Tongue (tissue), 2 donors: Measurements from ENCODE around the gene XPNPEP3. TPM values are rescaled to one million over a fixed set of nuclear protein-coding genes. Genes with fewer than 3 reads are reported as not detected.
"Not testable (repeated sequence)": the region's sequence is repeated elsewhere in the genome, so short reads cannot be mapped to it uniquely, and the experiment has no call there.

Source experiments
- DNase-seq: peaks from one replicate; pipeline ENCODE4 v3.0.0-alpha.2; 2015
- total RNA-seq: library from RNA; depleted of rRNA; stranded (reverse); fragments of >200 nt; gene quantifications from one replicate; pipeline ENCODE4 v1.2.3, GENCODE V29; 2014

Gene XPNPEP3
- total RNA-seq: 7.8 TPM

- DNase-seq: peak; percentile 99
Measured at GRCh38 chr22:40856513-40857308, at the start of gene XPNPEP3, which contains the start of gene ST13. TSS of gene XPNPEP3 (plus strand) at chr22:40857148. CDS start at chr22:40857182, 34 bp downstream. TSS of gene ST13 (minus strand) at chr22:40856639. CDS start at chr22:40856540, 99 bp downstream.

GRCh38 chr22:40808018-40808841 lies 48.7 kb upstream of the XPNPEP3 start:
- no peak for DNase-seq

DNA sequence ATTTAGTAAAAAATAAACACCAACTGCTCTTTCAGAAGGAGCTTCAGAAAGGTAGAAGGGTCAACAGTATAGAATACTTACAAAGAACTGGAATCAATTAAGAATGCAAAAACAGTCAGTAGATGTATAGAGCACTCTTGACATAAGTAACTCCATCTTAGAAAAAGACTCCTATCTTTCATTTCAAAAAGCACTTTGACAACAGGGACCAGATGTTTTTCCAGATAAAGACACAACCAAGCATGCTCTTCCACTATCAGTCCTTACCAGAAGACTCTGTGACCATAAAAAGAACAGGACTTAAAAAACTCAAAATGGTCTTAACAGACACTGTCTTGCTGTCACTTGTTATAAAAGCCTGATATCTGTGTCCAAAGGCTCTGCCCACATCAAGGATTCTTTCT lies 43.0 kb upstream of the XPNPEP3 start:
- DNase-seq: no peak

GRCh38 chr22:40817737-40818136 lies 39.2 kb upstream of the XPNPEP3 start:
- no peak for DNase-seq

- no peak for DNase-seq
Measured at GRCh38 chr22:40818192-40818746, 38.7 kb upstream of the XPNPEP3 start.

DNA sequence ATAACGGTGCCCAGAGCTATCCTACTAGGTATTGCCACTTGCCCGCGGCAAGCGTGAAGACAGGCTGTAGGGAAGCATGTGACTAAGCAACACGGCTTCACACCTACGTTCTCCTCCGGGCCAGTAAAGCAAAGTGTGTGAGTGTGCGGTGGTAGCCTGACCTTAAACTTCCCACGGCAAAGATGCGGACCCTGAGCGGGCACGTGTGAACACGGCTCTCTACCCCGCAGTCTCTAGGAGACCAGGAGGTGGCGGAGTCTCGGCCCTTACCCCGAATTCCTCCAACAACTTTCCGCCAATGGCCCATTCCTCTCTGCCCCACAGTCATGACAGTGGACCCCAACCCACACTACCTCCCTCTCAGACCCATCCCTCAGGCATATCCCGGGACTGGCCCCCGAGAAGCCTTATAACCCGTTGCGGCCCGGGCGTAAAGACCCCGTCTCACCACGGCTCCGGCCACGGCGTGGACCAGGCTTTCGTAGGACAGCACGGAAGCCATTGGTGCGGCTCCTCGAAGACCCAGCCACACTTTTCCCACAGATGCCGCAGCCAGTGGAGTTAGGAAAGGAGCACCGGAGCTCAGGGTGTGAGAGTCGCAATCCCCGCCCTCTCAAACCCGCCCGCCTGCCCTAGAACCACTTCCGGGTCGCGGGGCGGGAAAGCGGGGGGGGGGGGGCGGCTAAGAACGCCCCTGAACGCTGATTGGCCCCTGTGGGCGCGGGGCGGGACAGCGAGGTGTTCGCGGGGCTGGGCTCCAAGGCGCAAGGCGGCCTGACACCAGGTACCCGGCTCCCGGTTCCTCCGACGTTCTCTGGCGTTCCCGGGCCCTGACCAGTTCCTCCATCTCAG lies 38.0 kb upstream of the XPNPEP3 start, which contains the start of gene SLC25A17:
Gene SLC25A17, minus strand, starts transcription at position 600 of the 852 bp plus-strand sequence. Its CDS starts 98 bp downstream, at position 502.
- DNase-seq: peak; percentile 95

- no peak for DNase-seq
Measured at GRCh38 chr22:40819599-40820140, 37.3 kb upstream of the XPNPEP3 start.

GRCh38 chr22:40823426-40823825 lies 33.5 kb upstream of the XPNPEP3 start:
- DNase-seq: no peak

GRCh38 chr22:40826292-40826691 lies 30.7 kb upstream of the XPNPEP3 start:
- not testable (repeated sequence) for DNase-seq

DNA sequence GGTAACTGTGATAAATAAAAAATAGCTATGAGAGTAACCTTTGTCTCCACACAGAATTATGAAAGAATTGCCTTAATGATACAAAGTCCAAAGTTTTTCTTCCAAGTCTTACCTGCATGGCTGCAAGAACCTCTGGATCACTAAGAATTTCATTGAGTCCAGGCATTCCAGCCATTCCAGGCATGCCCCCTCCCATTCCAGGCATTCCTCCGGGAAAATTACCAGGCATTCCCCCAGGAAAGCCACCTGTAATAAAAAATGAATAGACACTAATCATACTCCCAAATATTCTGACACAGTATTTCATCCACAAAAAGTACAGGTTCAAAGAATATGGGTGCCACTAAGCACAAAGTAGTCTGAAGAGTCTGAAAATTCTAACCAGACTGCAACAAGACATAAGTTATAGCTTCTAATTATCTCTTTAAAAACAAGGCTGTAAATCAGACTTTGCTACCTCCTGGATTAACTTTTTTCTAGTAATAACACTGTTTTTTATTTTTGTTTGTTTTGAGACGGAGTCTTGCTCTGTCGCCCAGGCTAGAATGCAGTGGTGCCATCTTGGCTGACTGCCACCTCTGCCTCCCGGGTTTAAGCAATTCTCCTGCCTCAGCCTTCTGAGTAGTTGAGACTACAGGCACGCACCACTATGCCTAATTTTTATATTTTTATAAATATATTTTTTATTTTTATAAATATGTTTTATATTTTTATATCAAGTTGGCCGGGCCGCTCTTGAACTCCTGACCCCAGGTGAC lies 29.8 kb upstream of the XPNPEP3 start:
- no peak for DNase-seq

DNA sequence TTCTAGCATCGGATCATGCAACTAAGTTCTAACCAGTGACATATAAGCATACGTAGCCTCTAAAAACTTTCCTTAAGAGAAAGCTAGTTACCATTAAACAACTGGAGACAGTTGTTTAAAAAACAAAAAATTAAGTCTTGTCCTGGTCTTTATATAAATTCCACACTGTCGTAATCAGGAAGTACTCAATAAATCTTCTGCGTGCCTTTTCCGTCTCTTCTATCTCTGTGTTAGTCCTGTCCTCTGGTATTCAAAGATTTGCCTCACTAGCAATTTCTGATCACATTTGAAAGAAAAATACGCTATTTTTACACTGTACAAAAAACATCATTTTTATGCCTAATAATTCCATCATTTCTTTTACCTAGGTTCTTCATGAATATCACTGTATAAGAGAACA lies 27.8 kb upstream of the XPNPEP3 start:
- DNase-seq: no peak

DNA sequence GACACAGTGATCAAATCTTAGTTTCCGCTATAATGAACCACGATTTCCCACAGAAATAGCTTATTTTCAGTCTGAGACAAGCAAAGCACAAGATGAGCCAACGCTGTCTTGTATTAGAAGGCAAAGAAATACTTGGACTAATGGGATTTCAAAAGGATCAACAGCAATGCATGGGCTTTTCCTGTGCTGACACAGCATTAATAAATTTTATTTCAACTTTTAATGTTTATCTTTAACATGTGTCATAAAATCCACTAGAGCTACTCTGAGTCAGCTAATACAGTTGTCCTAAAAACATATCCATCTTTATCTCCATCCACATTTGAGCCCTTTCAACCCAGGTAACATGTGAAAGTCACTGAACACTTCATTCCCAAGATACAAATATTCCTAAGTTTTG lies 22.3 kb upstream of the XPNPEP3 start:
- DNase-seq: no peak

- DNase-seq: no peak
Measured at GRCh38 chr22:40838486-40838885, 18.5 kb upstream of the XPNPEP3 start.

GRCh38 chr22:40844951-40845350 lies 12.0 kb upstream of the XPNPEP3 start:
- no peak for DNase-seq

DNA sequence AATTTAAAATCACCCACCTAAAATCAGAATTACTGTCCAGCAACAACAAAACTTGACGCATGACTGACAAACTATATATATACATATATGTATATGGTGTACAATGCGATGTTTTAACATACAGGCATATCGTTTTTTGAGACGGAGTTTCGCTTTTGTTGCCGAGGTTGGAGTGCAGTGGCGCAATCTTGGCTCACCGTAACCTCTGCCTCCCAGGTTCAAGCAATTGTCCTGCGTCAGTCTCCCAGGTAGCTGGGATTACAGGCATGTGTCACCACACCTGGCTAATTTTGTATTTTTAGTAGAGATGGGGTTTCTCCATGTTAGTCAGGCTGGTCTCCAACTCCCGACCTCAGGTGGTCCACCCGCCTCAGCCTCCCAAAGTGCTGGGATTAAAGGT lies 11.1 kb upstream of the XPNPEP3 start:
- not testable (repeated sequence) for DNase-seq

- no peak for DNase-seq
Measured at GRCh38 chr22:40853333-40853732, 3.6 kb upstream of the XPNPEP3 start.

- no peak for DNase-seq
Measured at GRCh38 chr22:40853961-40854360, 3.0 kb upstream of the XPNPEP3 start.

GRCh38 chr22:40855071-40855978 lies 1.6 kb upstream of the XPNPEP3 start:
- DNase-seq: peak; percentile 27

GRCh38 chr22:40855979-40856512 lies 902 bp upstream of the XPNPEP3 start:
- peak; percentile 45 for DNase-seq
